Measurements from ENCODE around the gene CTNNBIP1.

CTNNBIP1 gene

GRCh38 chr1:9873385-9873784, 36.7 kb downstream of the CTNNBIP1 start:
- H3K4me3 ChIP-seq (ENCODE audit: low read depth, low read length): no peak overlapping the region
- no peak for TF ChIP-seq CTCF (conservative IDR thresholded peaks at IDR 0.05; ENCODE audit: low read depth, low read length)
- DNase-seq (ENCODE audit: low read depth): no peak

GRCh38 chr1:9872430-9873165, 37.5 kb downstream of the CTNNBIP1 start:
- H3K4me3 ChIP-seq (ENCODE audit: low read depth, low read length): no peak overlapping the region
- DNase-seq (ENCODE audit: low read depth): no peak
- TF ChIP-seq CTCF (conservative IDR thresholded peaks at IDR 0.05; ENCODE audit: low read depth, low read length): no peak

GRCh38 chr1:9871707-9872425, 38.2 kb downstream of the CTNNBIP1 start:
- H3K4me3 ChIP-seq (ENCODE audit: low read depth, low read length): no peak overlapping the region
- no peak for TF ChIP-seq CTCF (conservative IDR thresholded peaks at IDR 0.05; ENCODE audit: low read depth, low read length)
- DNase-seq (ENCODE audit: low read depth): no peak

GRCh38 chr1:9871021-9871420, 39.0 kb downstream of the CTNNBIP1 start:
- no peak for DNase-seq (ENCODE audit: low read depth)
- TF ChIP-seq CTCF (conservative IDR thresholded peaks at IDR 0.05; ENCODE audit: low read depth, low read length): no peak
- H3K4me3 ChIP-seq (ENCODE audit: low read depth, low read length): no peak overlapping the region

- no peak for TF ChIP-seq CTCF (conservative IDR thresholded peaks at IDR 0.05; ENCODE audit: low read depth, low read length)
- no peak overlapping the region for H3K4me3 ChIP-seq (ENCODE audit: low read depth, low read length)
- DNase-seq (ENCODE audit: low read depth): no peak
Measured at GRCh38 chr1:9870572-9870971, 39.5 kb downstream of the CTNNBIP1 start.

- no peak overlapping the region for H3K4me3 ChIP-seq (ENCODE audit: low read depth, low read length)
- DNase-seq (ENCODE audit: low read depth): no peak
- no peak for TF ChIP-seq CTCF (conservative IDR thresholded peaks at IDR 0.05; ENCODE audit: low read depth, low read length)
Measured at GRCh38 chr1:9869831-9870251, 40.2 kb downstream of the CTNNBIP1 start.

- H3K4me3 ChIP-seq (ENCODE audit: low read depth, low read length): no peak overlapping the region
- DNase-seq (ENCODE audit: low read depth): no peak
- TF ChIP-seq CTCF (conservative IDR thresholded peaks at IDR 0.05; ENCODE audit: low read depth, low read length): no peak
Measured at GRCh38 chr1:9868244-9868590, 41.9 kb downstream of the CTNNBIP1 start.
